ENCODE data around the gene SCFD2. TPM values are rescaled to one million over a fixed set of nuclear protein-coding genes. Genes with fewer than 3 reads are reported as not detected.

SCFD2 gene
- total and polyA plus RNA-seq, 7 donors, result 3.7 to 16.6 (median 10.7) TPM

- Histone ChIP-seq H3K4me3 (no peak overlapping the region), H3K27ac (no peak overlapping the region), H3K4me1 (no peaks in the 10 kb centered on the region), H3K9me3 (no peaks in the 10 kb centered on the region), H3K27me3 (no peaks in the 10 kb centered on the region), H3K36me3 (no peaks in the 10 kb centered on the region)
- intact Hi-C loops (cut with DNase I), result no loop called here
- TF ChIP-seq EP300 (IDR thresholded peaks at IDR 0.05), result no peak
- no peak for TF ChIP-seq POLR2AphosphoS5 (IDR thresholded peaks at IDR 0.05)
- TF ChIP-seq POLR2A (IDR thresholded peaks at IDR 0.05), result no peak
- TF ChIP-seq, protein P1, sequence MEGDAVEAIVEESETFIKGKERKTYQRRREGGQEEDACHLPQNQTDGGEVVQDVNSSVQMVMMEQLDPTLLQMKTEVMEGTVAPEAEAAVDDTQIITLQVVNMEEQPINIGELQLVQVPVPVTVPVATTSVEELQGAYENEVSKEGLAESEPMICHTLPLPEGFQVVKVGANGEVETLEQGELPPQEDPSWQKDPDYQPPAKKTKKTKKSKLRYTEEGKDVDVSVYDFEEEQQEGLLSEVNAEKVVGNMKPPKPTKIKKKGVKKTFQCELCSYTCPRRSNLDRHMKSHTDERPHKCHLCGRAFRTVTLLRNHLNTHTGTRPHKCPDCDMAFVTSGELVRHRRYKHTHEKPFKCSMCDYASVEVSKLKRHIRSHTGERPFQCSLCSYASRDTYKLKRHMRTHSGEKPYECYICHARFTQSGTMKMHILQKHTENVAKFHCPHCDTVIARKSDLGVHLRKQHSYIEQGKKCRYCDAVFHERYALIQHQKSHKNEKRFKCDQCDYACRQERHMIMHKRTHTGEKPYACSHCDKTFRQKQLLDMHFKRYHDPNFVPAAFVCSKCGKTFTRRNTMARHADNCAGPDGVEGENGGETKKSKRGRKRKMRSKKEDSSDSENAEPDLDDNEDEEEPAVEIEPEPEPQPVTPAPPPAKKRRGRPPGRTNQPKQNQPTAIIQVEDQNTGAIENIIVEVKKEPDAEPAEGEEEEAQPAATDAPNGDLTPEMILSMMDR (IDR thresholded peaks at IDR 0.05), result no peak
- DNase-seq, result no peak
These were observed 422.2 kb downstream of the SCFD2 start for GRCh38 chr4:52943677-52944076.

DNA sequence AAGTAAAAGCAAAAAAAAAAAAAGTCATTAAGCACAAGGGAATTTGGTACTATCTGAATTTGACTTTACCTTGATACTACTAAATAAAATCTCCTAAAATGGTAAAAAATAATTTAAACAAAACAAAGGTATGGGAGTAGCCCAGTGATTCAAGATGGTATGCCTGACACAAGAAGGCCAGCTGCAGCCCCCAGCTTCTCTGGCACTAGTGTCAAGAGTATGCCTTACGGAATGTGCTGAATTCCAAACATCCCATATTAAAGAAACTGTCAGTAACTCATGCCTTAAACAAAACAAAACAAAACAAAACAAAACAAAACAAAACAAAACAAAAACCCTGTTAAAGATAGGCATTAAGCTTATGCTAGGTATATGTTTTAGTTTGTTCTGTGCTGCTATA, 422.9 kb downstream of the SCFD2 start:
- intact Hi-C loops (cut with DNase I), result no loop called here
- no peaks in the 10 kb centered on the region for H3K36me3 ChIP-seq
- no peak for TF ChIP-seq POLR2A (IDR thresholded peaks at IDR 0.05)
- TF ChIP-seq POLR2AphosphoS5 (IDR thresholded peaks at IDR 0.05), result no peak
- TF ChIP-seq, protein P1 (IDR thresholded peaks at IDR 0.05), result no peak
- TF ChIP-seq EP300 (IDR thresholded peaks at IDR 0.05), result no peak
- WGBS, 2 donors, result 98 to 100% methylated on average over 1 of the region's 1 CpG
- H3K27me3 ChIP-seq, result no peaks in the 10 kb centered on the region
- DNase-seq, result no peak
- no peak overlapping the region for H3K4me3 ChIP-seq
- no peak overlapping the region for H3K27ac ChIP-seq
- no peaks in the 10 kb centered on the region for H3K4me1 ChIP-seq
- no peaks in the 10 kb centered on the region for H3K9me3 ChIP-seq

DNA sequence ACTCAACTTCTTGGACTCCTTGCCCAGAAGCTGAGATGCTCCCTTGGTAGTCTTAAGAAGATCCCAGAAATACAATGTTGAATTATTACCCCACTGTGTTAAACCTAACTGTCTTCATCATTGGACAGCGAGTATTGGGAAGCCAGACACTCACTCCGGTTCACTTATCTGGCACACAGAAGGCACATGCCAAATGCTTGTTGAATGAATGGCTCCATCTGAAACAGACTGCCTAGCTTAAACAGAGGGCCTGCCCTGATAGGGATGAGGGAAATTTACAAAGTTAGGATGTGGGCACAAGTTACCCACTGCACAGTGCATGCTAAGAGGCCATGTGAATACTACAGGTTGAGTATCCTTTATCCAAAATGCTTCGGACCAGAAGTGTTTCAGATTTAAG, 424.4 kb downstream of the SCFD2 start:
- WGBS, 2 donors, result 91 to 94% methylated on average over 3 of the region's 3 CpGs
- no peak overlapping the region for H3K27ac ChIP-seq
- intact Hi-C loops (cut with DNase I), result no loop called here
- no peaks in the 10 kb centered on the region for H3K27me3 ChIP-seq
- no peaks in the 10 kb centered on the region for H3K4me1 ChIP-seq
- no peak for TF ChIP-seq POLR2AphosphoS5 (IDR thresholded peaks at IDR 0.05)
- TF ChIP-seq EP300 (IDR thresholded peaks at IDR 0.05), result no peak
- TF ChIP-seq, protein P1 (IDR thresholded peaks at IDR 0.05), result no peak
- TF ChIP-seq POLR2A (IDR thresholded peaks at IDR 0.05), result no peak
- no peak overlapping the region for H3K4me3 ChIP-seq
- H3K36me3 ChIP-seq, result no peaks in the 10 kb centered on the region
- no peak for DNase-seq
- no peaks in the 10 kb centered on the region for H3K9me3 ChIP-seq

DNA sequence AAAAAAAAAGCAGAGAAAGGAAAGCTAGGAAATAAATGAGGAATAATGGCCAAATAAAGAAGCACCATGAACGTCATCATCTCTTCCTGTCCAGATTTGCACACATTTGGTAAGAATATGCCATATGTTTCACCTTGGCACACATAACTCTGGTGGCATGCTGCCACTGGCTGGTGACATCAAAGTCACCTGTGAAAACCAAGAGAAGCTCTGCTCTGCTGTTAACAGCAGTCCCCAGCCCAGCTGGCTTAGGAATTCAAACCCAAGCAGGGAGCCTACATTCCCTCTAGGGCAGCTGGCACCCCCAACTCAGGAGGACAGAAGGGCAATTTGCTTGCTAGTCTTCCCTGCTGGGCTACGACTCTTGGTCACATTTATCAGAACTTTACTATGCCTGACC, 426.1 kb downstream of the SCFD2 start:
- no peak overlapping the region for H3K27ac ChIP-seq
- H3K27me3 ChIP-seq, result no peaks in the 10 kb centered on the region
- no peaks in the 10 kb centered on the region for H3K36me3 ChIP-seq
- no peaks in the 10 kb centered on the region for H3K4me1 ChIP-seq
- intact Hi-C loops (cut with DNase I), result no loop called here
- TF ChIP-seq EP300 (IDR thresholded peaks at IDR 0.05) (no peak), POLR2AphosphoS5 (IDR thresholded peaks at IDR 0.05) (no peak), POLR2A (IDR thresholded peaks at IDR 0.05) (no peak)
- TF ChIP-seq, protein P1 (IDR thresholded peaks at IDR 0.05), result no peak
- no peak for DNase-seq
- no peaks in the 10 kb centered on the region for H3K9me3 ChIP-seq
- WGBS, 2 donors, result 83 to 87% methylated on average over 2 of the region's 2 CpGs
- H3K4me3 ChIP-seq, result no peak overlapping the region

GRCh38 chr4:52939325-52939724, 426.5 kb downstream of the SCFD2 start:
- Histone ChIP-seq H3K4me3 (no peak overlapping the region), H3K27ac (no peak overlapping the region), H3K4me1 (no peaks in the 10 kb centered on the region), H3K36me3 (no peaks in the 10 kb centered on the region), H3K27me3 (no peaks in the 10 kb centered on the region), H3K9me3 (no peaks in the 10 kb centered on the region)
- no peak for DNase-seq
- intact Hi-C loops (cut with DNase I), result no loop called here
- TF ChIP-seq POLR2AphosphoS5 (IDR thresholded peaks at IDR 0.05) (no peak), POLR2A (IDR thresholded peaks at IDR 0.05) (no peak), EP300 (IDR thresholded peaks at IDR 0.05) (no peak)
- WGBS, 2 donors, result 94 to 98% methylated on average over 1 of the region's 1 CpG

All from sigmoid colon (tissue), 7 donors.